Bronchial epithelial cell (primary cell): ENCODE results near the gene SLAMF6. TPM values are rescaled to one million over a fixed set of nuclear protein-coding genes. Genes with fewer than 3 reads are reported as not detected.
"Not testable (repeated sequence)": the region's sequence is repeated elsewhere in the genome, so short reads cannot be mapped to it uniquely, and the experiment has no call there.

Experiments used
- DNase-seq: peaks from one replicate; pipeline ENCODE4 v3.0.0-alpha.2; 2010; ENCODE audit warnings: low read depth
- FAIRE-seq: peaks from 2 replicates; lab custom pipeline; 2011; peaks lifted over from hg19 to GRCh38; lab: Jason Lieb, UNC
- H3K27me3 ChIP-seq: 2 replicates; pipeline ENCODE4 v1.5.1; 2011; ENCODE audit warnings: low read length; ENCODE audit not compliant: control insufficient read depth, insufficient read depth
- H3K36me3 ChIP-seq: 2 replicates; pipeline ENCODE4 v1.5.1; 2011; ENCODE audit warnings: low read length; ENCODE audit not compliant: control insufficient read depth, insufficient read depth
- H3K4me3 ChIP-seq: 2 replicates; pipeline ENCODE4 v1.5.1; 2011; ENCODE audit warnings: mild to moderate bottlenecking, low read depth, low read length, control low read depth
- total RNA-seq: library from RNA; depleted of rRNA; stranded (reverse); fragments of >200 nt; gene quantifications from 2 replicates; pipeline ENCODE4 v1.2.1, GENCODE V29; 2014
- TF ChIP-seq, protein P1 (sequence below): IDR thresholded peaks from 2 replicates; pipeline ENCODE4 v1.5.1; 2011; ENCODE audit warnings: mild to moderate bottlenecking, moderate library complexity, low read length, control low read depth, inconsistent platforms; ENCODE audit not compliant: insufficient read depth, severe bottlenecking

The SLAMF6 gene
- total RNA-seq, 1 donor from 2014 or later = not detected

GRCh38 chr1:160529401-160529952, 6.4 kb upstream of the SLAMF6 start:
- not testable (repeated sequence) for FAIRE-seq, H3K4me3 ChIP-seq, DNase-seq, H3K36me3 ChIP-seq, H3K27me3 ChIP-seq

DNA sequence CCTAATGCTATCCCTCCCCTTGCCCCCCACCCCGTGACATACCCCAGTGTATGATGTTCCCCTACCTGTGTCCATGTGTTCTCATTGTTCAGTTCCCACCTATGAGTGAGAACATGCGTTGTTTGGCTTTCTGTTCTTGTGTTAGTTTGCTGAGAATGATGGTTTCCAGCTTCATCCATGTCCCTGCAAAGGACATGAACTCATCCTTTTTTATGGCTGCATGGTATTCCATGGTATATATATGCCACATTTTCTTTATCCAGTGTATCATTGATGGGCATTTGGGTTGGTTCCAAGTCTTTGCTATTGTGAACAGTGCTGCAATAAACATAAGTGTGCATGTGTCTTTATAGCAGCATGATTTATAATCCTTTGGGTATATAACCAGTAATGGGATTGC, 734 bp upstream of the SLAMF6 start:
- not testable (repeated sequence) for H3K27me3 ChIP-seq, H3K4me3 ChIP-seq, H3K36me3 ChIP-seq, FAIRE-seq, DNase-seq

DNA sequence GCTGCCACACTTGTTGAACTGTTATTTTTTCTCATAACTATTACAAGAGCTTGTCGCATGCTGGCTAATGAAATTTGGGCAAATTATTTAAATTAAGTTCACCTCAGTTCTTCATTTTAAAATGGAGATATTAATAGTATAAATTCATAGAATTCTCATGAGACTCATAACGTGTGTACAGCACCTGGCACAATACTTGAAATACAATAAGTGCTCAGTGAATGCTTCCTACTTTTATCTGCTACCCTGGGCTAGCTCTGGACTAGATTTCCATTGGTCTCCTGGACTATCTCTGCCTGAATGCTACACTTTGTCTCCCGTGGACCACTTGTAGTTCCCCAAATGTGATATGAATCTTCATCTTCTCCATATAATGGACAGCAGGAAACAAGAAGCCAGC, 919 bp downstream of the SLAMF6 start:
- TF ChIP-seq, protein P1, sequence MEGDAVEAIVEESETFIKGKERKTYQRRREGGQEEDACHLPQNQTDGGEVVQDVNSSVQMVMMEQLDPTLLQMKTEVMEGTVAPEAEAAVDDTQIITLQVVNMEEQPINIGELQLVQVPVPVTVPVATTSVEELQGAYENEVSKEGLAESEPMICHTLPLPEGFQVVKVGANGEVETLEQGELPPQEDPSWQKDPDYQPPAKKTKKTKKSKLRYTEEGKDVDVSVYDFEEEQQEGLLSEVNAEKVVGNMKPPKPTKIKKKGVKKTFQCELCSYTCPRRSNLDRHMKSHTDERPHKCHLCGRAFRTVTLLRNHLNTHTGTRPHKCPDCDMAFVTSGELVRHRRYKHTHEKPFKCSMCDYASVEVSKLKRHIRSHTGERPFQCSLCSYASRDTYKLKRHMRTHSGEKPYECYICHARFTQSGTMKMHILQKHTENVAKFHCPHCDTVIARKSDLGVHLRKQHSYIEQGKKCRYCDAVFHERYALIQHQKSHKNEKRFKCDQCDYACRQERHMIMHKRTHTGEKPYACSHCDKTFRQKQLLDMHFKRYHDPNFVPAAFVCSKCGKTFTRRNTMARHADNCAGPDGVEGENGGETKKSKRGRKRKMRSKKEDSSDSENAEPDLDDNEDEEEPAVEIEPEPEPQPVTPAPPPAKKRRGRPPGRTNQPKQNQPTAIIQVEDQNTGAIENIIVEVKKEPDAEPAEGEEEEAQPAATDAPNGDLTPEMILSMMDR = no peak
- Histone ChIP-seq H3K27me3 (no peaks in the 10 kb centered on the region), H3K36me3 (no peaks in the 10 kb centered on the region), H3K4me3 (no peak overlapping the region)
- no peak for DNase-seq
- FAIRE-seq = no peak

DNA sequence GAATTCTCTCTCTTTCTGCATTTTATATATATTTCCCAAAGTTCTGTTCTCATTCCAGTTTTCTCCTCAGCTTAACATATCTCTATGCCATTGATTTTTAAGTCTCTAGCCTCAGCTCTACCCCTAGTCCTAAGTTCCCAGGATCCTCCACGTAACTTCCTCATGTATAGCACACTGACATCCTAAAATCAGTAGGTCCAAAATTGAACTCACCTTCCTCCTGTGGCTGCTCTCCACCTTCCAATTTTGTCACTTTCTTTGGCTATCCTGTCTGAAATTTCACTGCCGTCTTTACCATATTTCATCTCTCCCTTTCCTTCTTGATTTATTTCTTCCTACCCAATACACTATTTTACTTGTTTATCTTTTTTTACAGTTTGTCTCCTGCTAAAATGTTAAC, 1.5 kb downstream of the SLAMF6 start:
- DNase-seq (no peak), FAIRE-seq (no peak)
- Histone ChIP-seq H3K4me3 (no peak overlapping the region), H3K36me3 (no peaks in the 10 kb centered on the region), H3K27me3 (no peaks in the 10 kb centered on the region)
- TF ChIP-seq, protein P1 = no peak

GRCh38 chr1:160520999-160521398, 2.1 kb downstream of the SLAMF6 start:
- DNase-seq = no peak
- Histone ChIP-seq H3K27me3 (no peaks in the 10 kb centered on the region), H3K4me3 (no peak overlapping the region), H3K36me3 (no peaks in the 10 kb centered on the region)
- no peak for FAIRE-seq
- TF ChIP-seq, protein P1 = no peak

DNA sequence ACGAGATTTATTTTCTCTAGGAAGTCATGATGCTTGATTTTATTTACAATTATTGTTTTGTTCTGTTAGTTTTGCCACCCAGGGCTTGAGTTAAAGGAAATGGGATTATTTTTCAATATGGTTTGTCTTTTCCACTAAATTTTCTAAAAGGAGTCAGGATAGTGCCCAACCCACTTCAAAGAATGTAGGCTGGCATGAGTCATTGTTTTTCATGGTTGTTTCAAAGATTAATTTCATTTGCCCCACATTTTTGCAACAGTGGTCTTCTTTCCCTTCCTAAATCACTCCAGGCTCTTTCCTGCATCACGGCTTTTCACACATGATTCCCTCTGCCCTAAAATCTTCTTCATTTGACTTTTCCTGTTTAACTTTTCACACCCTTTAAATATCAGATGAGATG, 2.5 kb downstream of the SLAMF6 start:
- H3K27me3 ChIP-seq = no peaks in the 10 kb centered on the region
- H3K4me3 ChIP-seq = no peak overlapping the region
- no peak for FAIRE-seq
- TF ChIP-seq, protein P1 = no peak
- peak; percentile 35 for DNase-seq
- no peaks in the 10 kb centered on the region for H3K36me3 ChIP-seq

DNA sequence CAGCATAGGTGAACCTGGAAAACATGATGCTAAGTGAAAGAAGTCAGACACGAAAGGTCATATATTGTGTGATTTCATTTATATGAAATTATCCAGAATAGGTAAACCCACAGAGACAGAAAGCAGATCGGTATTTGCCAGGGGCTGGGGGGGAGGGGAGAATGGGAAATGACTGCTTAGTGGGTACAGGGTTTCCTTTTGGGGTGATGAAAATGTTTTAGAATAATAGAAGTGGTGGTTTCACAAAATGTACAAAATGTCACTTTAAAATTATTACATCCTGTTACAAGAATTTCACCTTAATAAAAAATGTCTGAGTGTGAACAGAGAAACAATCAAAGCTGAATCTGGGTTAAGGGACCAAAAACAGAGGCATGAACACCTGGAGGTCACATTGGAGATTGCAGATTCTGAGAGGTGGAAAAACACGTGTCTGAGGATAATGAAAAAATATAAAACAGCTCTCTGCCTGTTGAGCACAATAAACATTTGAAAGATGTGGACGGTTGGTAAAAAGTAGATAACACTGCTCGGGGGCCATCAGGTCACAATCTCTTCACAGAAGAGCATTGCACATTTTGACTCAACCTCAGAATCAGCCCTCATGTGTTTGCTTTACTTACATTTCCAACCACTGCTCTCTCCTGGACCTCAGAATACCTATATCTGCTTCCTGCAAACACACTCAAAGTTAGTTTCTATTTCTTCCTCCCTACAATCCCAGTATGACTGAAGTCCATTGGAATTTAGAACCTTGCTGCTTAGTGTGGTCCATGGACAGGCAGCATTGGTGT, 3.2 kb downstream of the SLAMF6 start:
- TF ChIP-seq, protein P1 = no peak
- FAIRE-seq (no peak), DNase-seq (peak; percentile 57)
- no peaks in the 10 kb centered on the region for H3K27me3 ChIP-seq
- no peak overlapping the region for H3K4me3 ChIP-seq
- no peaks in the 10 kb centered on the region for H3K36me3 ChIP-seq

GRCh38 chr1:160517519-160517918, 5.5 kb downstream of the SLAMF6 start:
- not testable (repeated sequence) for FAIRE-seq, H3K27me3 ChIP-seq, H3K4me3 ChIP-seq, H3K36me3 ChIP-seq, DNase-seq

DNA sequence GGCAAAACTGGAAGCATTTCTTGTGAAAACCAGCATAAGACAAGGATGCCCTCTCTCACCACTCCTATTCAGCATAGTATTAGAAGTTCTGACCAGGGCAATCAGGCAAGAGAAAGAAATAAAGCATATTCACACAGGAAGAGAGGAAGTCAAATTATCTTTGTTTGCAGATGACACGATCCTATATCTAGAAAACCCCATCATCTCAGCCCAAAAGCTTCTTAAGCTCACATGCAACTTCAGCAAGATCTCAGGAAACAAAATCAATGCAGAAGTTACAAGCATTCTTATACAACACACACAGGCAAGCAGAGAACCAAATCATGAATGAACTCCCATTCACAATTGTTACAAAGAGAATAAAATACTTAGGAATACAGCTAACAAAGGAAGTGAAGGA, 7.1 kb downstream of the SLAMF6 start:
- not testable (repeated sequence) for H3K36me3 ChIP-seq, H3K4me3 ChIP-seq, DNase-seq, FAIRE-seq, H3K27me3 ChIP-seq
